HG03521 (cell line): ENCODE data around the gene VSIR.

ENCODE experiments used
- ATAC-seq: cut with Tn5 transposase; IDR thresholded peaks from one replicate; pipeline ENCODE4 v1.9.1; 2021; ENCODE audit warnings: mild to moderate bottlenecking, moderate library complexity; ENCODE audit not compliant: unreplicated experiment

The VSIR gene

GRCh38 chr10:71735709-71736569 lies 37.4 kb downstream of the VSIR start:
- ATAC-seq, result no peak

GRCh38 chr10:71734797-71735196 lies 38.5 kb downstream of the VSIR start:
- ATAC-seq, result no peak

DNA sequence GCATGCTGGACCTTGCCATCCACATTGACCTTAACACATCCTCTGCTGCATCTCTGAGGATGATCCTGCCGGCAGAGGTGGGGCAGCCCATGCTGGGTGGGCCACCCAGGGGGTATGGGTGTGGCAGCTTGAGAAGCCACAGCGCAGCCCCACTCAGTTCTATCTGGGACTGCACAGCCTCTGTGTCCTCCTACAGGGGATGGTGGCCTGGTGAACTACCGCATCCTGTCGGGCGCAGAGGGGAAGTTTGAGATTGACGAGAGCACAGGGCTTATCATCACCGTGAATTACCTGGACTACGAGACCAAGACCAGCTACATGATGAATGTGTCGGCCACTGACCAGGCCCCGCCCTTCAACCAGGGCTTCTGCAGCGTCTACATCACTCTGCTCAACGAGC lies 41.5 kb downstream of the VSIR start:
- no peak for ATAC-seq

GRCh38 chr10:71729161-71729636 lies 44.1 kb downstream of the VSIR start:
- no peak for ATAC-seq

GRCh38 chr10:71727738-71728737 lies 45.3 kb downstream of the VSIR start:
- ATAC-seq, result peak; percentile 51

GRCh38 chr10:71727105-71727737 lies 46.1 kb downstream of the VSIR start:
- ATAC-seq, result peak; percentile 35

GRCh38 chr10:71726580-71727104 lies 46.7 kb downstream of the VSIR start:
- no peak for ATAC-seq

GRCh38 chr10:71725998-71726579 lies 47.2 kb downstream of the VSIR start:
- no peak for ATAC-seq

GRCh38 chr10:71725249-71725648 lies 48.1 kb downstream of the VSIR start:
- no peak for ATAC-seq

DNA sequence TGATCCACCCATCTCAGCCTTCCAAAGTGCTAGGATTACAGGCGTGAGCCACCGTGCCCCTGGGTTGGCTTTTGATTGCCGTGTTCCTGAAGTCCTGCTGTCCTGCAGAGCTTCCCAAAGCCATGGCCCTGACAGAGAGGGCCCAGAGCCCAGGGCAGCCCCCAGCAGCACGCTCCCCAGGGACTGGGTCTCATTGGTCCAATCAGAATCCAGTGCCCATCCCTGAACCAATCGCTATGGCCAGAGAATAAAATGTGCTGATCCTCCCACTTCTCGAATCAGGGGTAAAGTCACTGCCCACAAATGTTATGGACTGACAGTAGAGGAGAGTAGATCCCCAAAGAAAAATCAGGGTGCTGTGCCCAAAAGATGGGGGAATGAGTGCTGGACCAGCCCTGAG lies 48.8 kb downstream of the VSIR start:
- ATAC-seq, result no peak

- no peak for ATAC-seq
Observed at GRCh38 chr10:71723311-71723710, 50.0 kb downstream of the VSIR start.

DNA sequence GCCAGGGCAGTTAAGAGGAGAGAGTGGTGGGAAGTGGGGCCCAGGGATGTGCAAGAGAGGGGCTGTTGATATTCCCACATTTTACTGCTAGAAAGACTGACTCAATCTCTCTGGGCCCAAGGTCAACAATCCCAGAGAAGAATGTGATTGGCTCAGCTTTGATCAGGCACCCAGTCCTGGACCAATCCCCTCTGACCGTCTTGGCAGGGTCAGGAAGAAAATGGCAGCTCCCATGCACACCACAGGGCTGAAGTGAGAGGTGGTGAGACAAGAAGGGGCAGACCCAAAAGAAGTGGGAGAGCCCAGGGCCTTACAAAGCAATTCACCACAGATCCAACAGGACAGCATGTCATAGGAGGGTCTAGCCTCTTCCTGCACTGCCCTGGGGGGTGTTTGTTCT lies 50.5 kb downstream of the VSIR start:
- no peak for ATAC-seq

GRCh38 chr10:71721313-71721712 lies 52.0 kb downstream of the VSIR start:
- no peak for ATAC-seq

GRCh38 chr10:71720288-71720687 lies 53.0 kb downstream of the VSIR start:
- ATAC-seq, result no peak

- no peak for ATAC-seq
Observed at GRCh38 chr10:71719464-71720201, 53.7 kb downstream of the VSIR start, which contains the start of gene C10orf105. Gene C10orf105 (minus strand): TSS chr10:71719778. CDS start chr10:71716337, 3,441 bp downstream.

GRCh38 chr10:71719042-71719441 lies 54.3 kb downstream of the VSIR start:
- no peak for ATAC-seq

- ATAC-seq, result no peak
Observed at GRCh38 chr10:71718165-71718698, 55.1 kb downstream of the VSIR start.

DNA sequence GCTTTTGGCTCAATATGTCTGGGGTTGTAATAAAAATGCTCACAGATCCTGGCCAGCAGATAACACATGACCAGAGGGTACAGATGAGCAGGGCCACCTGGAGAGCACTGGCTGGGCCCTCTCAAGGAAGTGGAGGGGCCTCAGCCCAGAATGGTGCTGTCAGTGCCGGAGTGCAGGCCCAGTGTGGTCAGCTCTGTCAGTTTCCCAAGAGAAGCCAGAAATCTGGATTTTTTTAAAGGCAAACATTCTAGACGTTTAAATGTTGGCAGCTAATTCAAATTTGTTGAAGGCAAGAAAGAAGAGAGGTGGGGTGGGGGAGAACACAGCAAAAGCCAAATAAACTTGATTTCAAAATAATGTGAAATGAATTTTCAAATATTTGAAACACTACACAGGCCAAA lies 55.8 kb downstream of the VSIR start:
- no peak for ATAC-seq

DNA sequence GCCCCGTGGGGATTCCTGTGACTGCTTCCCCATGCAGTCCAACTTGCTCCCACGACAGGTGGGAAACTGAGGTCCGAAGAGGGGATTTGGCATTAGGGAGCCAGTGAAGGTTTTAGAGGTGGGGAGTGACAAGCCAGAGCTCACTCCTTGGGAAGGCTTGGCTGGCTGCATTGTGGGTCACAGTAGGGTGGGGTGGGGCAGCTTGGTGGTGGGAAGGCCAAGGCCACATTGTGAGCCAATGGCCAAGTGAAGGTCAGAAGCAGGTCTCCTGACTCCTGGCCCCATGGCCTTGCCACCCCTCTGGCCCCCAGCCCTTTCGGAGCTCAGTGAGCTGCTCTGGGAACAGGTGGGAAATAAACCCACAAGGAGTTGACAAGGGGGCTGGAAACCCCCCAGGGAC lies 56.3 kb downstream of the VSIR start:
- ATAC-seq, result no peak
